Endothelial cell of umbilical vein (primary cell): ENCODE data around the gene PCDH7. TPM values are rescaled to one million over a fixed set of nuclear protein-coding genes. Genes with fewer than 3 reads are reported as not detected.

Source experiments
- BruUV-seq: library from RNA; stranded (reverse); fragments of 400-500 nt; replicated peaks from 2 replicates; lab custom pipeline; 2021; lab: Mats Ljungman, UMichigan
- CTCF ChIA-PET: fragments of 300-600, 350-600 bp; sonication (Branson Sonifier 250); formaldehyde crosslinking; loops from one replicate; lab custom pipeline; 2021; ENCODE audit warnings: antibody characterized with exemption, inconsistent platforms; lab: Charles Lee
- POLR2A ChIA-PET: fragments of 300-600, 350-600 bp; sonication (Branson Sonifier 250); formaldehyde crosslinking; loops from one replicate; lab custom pipeline; 2021; ENCODE audit warnings: antibody characterized with exemption, inconsistent platforms; lab: Charles Lee
- DNase-seq: peaks from one replicate; pipeline ENCODE4 v3.0.0-alpha.2; 2011; ENCODE audit warnings: low read depth, low spot score
- FAIRE-seq: peaks from 2 replicates; lab custom pipeline; 2011; peaks lifted over from hg19 to GRCh38; lab: Jason Lieb, UNC
- H2AFZ ChIP-seq: 2 replicates; pipeline ENCODE4 v1.6.0; 2012; ENCODE audit warnings: low read depth, low read length, control low read depth, inconsistent platforms
- H3K27ac ChIP-seq: 2 replicates; pipeline ENCODE4 v1.5.1; 2011; ENCODE audit warnings: low read depth, mild to moderate bottlenecking, control low read depth, low read length, moderate library complexity; ENCODE audit not compliant: insufficient read depth
- H3K27me3 ChIP-seq, 2 experiments: 2 replicates each; pipeline versions ENCODE4 v1.6.0 to v1.6.1; 2011; ENCODE audit warnings: low read length in 2 of 2, mixed read lengths in 1 of 2; ENCODE audit not compliant: control insufficient read depth in 2 of 2, insufficient read depth in 2 of 2
- H3K36me3 ChIP-seq, 2 experiments: 2 replicates in 1 of 2; 3 replicates in 1 of 2; pipeline ENCODE4 v1.5.1; 2011; ENCODE audit warnings: low read length in 2 of 2, mild to moderate bottlenecking in 1 of 2, moderate library complexity in 1 of 2; ENCODE audit not compliant: control insufficient read depth in 2 of 2, insufficient read depth in 2 of 2; ENCODE audit errors: extremely low read depth in 1 of 2
- H3K4me1 ChIP-seq: 3 replicates; pipeline ENCODE4 v1.5.1; 2011; ENCODE audit warnings: mild to moderate bottlenecking, low read length; ENCODE audit not compliant: control insufficient read depth, insufficient read depth; ENCODE audit errors: extremely low read depth
- H3K4me2 ChIP-seq: 2 replicates; pipeline ENCODE4 v1.6.1; 2011; ENCODE audit warnings: low read length, control low read depth, mixed read lengths; ENCODE audit not compliant: insufficient read depth
- H3K4me3 ChIP-seq, 3 experiments: fragments of 200-600 bp in 1 of 3; sonication (generic), shearing (Covaris generic) in 1 of 3; replicated peaks in 1 of 3; 2 replicates each; pipeline ENCODE4 v1.5.1; 2011 to 2016; ENCODE audit warnings: control low read depth in 3 of 3, low read length in 3 of 3, mild to moderate bottlenecking in 2 of 3, inconsistent platforms in 1 of 3, low read depth in 1 of 3, moderate library complexity in 1 of 3; ENCODE audit not compliant: insufficient read depth in 1 of 3
- H3K79me2 ChIP-seq: 2 replicates; pipeline ENCODE4 v1.6.0; 2012; ENCODE audit warnings: low read length, inconsistent platforms; ENCODE audit not compliant: control insufficient read depth, insufficient read depth
- H3K9ac ChIP-seq: replicated peaks from 2 replicates; pipeline ENCODE3; 2011; ENCODE audit warnings: low read length, control low read depth; ENCODE audit not compliant: insufficient read depth; ENCODE audit errors: extremely low read depth
- H3K9me1 ChIP-seq: replicated peaks from 3 replicates; pipeline ENCODE4 v1.6.0; 2011; ENCODE audit warnings: mild to moderate bottlenecking, low read length; ENCODE audit not compliant: control insufficient read depth, insufficient read depth; ENCODE audit errors: extremely low read depth
- H3K9me3 ChIP-seq: replicated peaks from 2 replicates; pipeline ENCODE4 v1.5.1; 2012; ENCODE audit warnings: low read length, inconsistent platforms; ENCODE audit not compliant: control insufficient read depth, insufficient read depth
- H4K20me1 ChIP-seq: replicated peaks from 2 replicates; pipeline ENCODE3; 2011; ENCODE audit warnings: mild to moderate bottlenecking, low read length; ENCODE audit not compliant: control insufficient read depth, insufficient read depth; ENCODE audit errors: extremely low read depth
- EZH2 ChIP-seq: IDR thresholded peaks from 2 replicates; pipeline ENCODE4 v1.6.1; 2012; ENCODE audit warnings: borderline replicate concordance, low read depth, mild to moderate bottlenecking, moderate library complexity, low read length, inconsistent platforms; ENCODE audit not compliant: severe bottlenecking
- FOS ChIP-seq: IDR thresholded peaks from 2 replicates; pipeline ENCODE4 v1.6.1; 2011; ENCODE audit warnings: mild to moderate bottlenecking, low read length, moderate library complexity, borderline replicate concordance; ENCODE audit not compliant: insufficient read depth
- GATA2 ChIP-seq: IDR thresholded peaks from 2 replicates; pipeline ENCODE4 v1.7.0; 2011; ENCODE audit warnings: low read depth, mild to moderate bottlenecking, moderate library complexity, mixed read lengths, low read length; ENCODE audit not compliant: insufficient read length, insufficient read depth
- JUN ChIP-seq: IDR thresholded peaks from 2 replicates; pipeline ENCODE4 v1.6.1; 2011; ENCODE audit warnings: borderline replicate concordance, low read depth; ENCODE audit not compliant: insufficient read length, insufficient read depth
- MYC ChIP-seq: IDR thresholded peaks from one replicate; pipeline ENCODE4 v1.6.1; 2011; ENCODE audit warnings: mild to moderate bottlenecking, low read depth, low read length
- POLR2A ChIP-seq: IDR thresholded peaks from 2 replicates; pipeline ENCODE4 v1.6.1; 2012; ENCODE audit warnings: low read depth, mild to moderate bottlenecking, control low read depth, low read length
- POLR2AphosphoS5 ChIP-seq: IDR thresholded peaks from 2 replicates; pipeline ENCODE4 v1.6.1; 2012; ENCODE audit warnings: low read depth, mild to moderate bottlenecking, control low read depth, low read length, moderate library complexity; ENCODE audit not compliant: insufficient read depth
- dilution Hi-C: fragments of 300-500 bp; cut with MboI; formaldehyde crosslinking; loops from one replicate; pipeline ENCODE4 v1.15.0; 2019; ENCODE audit warnings: low sequenced_read_pairs; ENCODE audit not compliant: extremely low pct_ligation_motif_present
- intact Hi-C: fragments of 100-400 bp; cut with micrococcal nuclease; formaldehyde crosslinking; loops from one replicate; pipeline ENCODE4 v1.10.0; 2022
- polyA plus RNA-seq, 4 experiments: library from polyadenylated mRNA; depleted of rRNA in 3 of 4; stranded (reverse) in 3 of 4; unstranded in 1 of 4; fragments of >200 nt; gene quantifications; 2 replicates each; pipeline versions ENCODE4 v1.2.1 to v1.2.3, GENCODE V29; 2011 to 2012; ENCODE audit warnings: missing spikeins in 1 of 4
- total RNA-seq: library from RNA; stranded (reverse); gene quantifications from 2 replicates; pipeline ENCODE4 v1.2.3, GENCODE V29; 2021
- TF ChIP-seq, protein P1 (sequence below), 2 donors: IDR thresholded peaks; 1 replicate in 1 of 2; 2 replicates in 1 of 2; pipeline ENCODE4 v1.5.1; 2011; ENCODE audit warnings: low read length in 2 of 2, mild to moderate bottlenecking in 2 of 2, moderate library complexity in 2 of 2, control low read depth in 1 of 2, inconsistent platforms in 1 of 2, low read depth in 1 of 2; ENCODE audit not compliant: insufficient read depth in 1 of 2; ENCODE audit errors: extremely low read depth in 1 of 2
- TF ChIP-seq, protein P2 (sequence below): IDR thresholded peaks from 2 replicates; pipeline ENCODE4 v1.6.1; 2011; ENCODE audit not compliant: insufficient read depth, insufficient read length

PCDH7 gene
- total and polyA plus RNA-seq, 2 donors (not counting 3 experiments of a cell fraction or from before 2014, with no cell fraction given), result 9.5 to 16.6 TPM

DNA sequence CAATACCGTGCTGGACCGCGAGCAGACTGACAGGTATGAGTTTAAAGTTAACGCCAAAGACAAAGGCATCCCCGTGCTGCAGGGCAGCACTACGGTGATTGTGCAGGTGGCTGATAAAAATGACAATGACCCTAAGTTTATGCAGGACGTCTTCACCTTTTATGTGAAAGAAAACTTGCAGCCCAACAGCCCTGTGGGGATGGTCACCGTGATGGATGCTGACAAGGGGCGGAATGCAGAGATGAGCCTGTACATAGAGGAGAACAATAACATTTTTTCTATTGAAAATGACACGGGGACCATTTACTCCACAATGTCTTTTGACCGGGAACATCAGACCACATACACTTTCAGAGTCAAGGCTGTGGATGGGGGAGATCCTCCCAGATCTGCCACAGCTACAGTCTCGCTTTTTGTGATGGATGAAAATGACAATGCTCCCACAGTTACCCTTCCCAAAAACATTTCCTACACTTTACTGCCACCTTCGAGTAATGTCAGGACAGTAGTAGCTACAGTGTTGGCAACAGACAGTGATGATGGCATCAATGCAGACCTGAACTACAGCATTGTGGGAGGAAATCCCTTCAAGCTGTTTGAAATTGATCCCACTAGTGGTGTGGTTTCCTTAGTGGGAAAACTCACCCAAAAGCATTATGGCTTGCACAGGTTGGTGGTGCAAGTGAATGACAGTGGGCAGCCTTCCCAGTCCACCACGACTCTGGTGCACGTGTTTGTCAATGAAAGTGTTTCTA, 3.2 kb downstream of the PCDH7 start:
- Histone ChIP-seq H3K4me3 (peak overlapping the region; percentile 47 to 63 (median 57)), H3K79me2 (peaks cover 63% of the 10 kb centered on the region)

More for the DNA sequence above, 3.2 kb downstream of the PCDH7 start:
- Histone ChIP-seq H2AFZ (peak overlapping the region; percentile 94), H3K9me3 (no peaks in the 10 kb centered on the region), H3K9me1 (no peaks in the 10 kb centered on the region), H3K4me1 (peaks cover 67% of the 10 kb centered on the region), H3K36me3 (no peaks in the 10 kb centered on the region), H3K9ac (peak overlapping the region; percentile 32), H3K27me3 (no peaks in the 10 kb centered on the region), H3K27ac (peak overlapping the region; percentile 10), H4K20me1 (no peaks in the 10 kb centered on the region), H3K4me2 (peak overlapping the region; percentile 84)
- no peak for TF ChIP-seq FOS
- TF ChIP-seq, protein P1, sequence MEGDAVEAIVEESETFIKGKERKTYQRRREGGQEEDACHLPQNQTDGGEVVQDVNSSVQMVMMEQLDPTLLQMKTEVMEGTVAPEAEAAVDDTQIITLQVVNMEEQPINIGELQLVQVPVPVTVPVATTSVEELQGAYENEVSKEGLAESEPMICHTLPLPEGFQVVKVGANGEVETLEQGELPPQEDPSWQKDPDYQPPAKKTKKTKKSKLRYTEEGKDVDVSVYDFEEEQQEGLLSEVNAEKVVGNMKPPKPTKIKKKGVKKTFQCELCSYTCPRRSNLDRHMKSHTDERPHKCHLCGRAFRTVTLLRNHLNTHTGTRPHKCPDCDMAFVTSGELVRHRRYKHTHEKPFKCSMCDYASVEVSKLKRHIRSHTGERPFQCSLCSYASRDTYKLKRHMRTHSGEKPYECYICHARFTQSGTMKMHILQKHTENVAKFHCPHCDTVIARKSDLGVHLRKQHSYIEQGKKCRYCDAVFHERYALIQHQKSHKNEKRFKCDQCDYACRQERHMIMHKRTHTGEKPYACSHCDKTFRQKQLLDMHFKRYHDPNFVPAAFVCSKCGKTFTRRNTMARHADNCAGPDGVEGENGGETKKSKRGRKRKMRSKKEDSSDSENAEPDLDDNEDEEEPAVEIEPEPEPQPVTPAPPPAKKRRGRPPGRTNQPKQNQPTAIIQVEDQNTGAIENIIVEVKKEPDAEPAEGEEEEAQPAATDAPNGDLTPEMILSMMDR (IDR thresholded peaks at IDR 0.05; ENCODE audit: extremely low read depth in 1 of 2, insufficient read depth in 1 of 2, low read depth in 1 of 2, low read length in 2 of 2), result no peak
- no peak for TF ChIP-seq EZH2
- no peak for TF ChIP-seq GATA2
- TF ChIP-seq JUN, result no peak
- no peak for TF ChIP-seq POLR2A
- TF ChIP-seq, protein P2, sequence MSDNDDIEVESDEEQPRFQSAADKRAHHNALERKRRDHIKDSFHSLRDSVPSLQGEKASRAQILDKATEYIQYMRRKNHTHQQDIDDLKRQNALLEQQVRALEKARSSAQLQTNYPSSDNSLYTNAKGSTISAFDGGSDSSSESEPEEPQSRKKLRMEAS, result no peak
- TF ChIP-seq POLR2AphosphoS5, result no peak
- TF ChIP-seq MYC, result no peak
- dilution Hi-C loops (no loop called here), intact Hi-C loops (no loop called here)
- ChIA-PET CTCF (interaction anchor here (0.6 to 1.8 kb wide), 6 partner anchors 10 to 157 kb away, joined by 3 to 7 read pairs (median 4); no protein-coding TSS in a partner anchor), POLR2A (no interaction called here)
- BruUV-seq, result TSS peak; percentile 3
- DNase-seq (no peak), FAIRE-seq (no peak)
